HG03469 (cell line): ENCODE results near the gene CCBE1.
"Not testable (repeated sequence)": the region's sequence is repeated elsewhere in the genome, so short reads cannot be mapped to it uniquely, and the experiment has no call there.

Experiments
- ATAC-seq: cut with Tn5 transposase; IDR thresholded peaks from one replicate; pipeline ENCODE4 v1.9.1; 2021; ENCODE audit warnings: mild to moderate bottlenecking, moderate library complexity, moderate number of reproducible peaks; ENCODE audit not compliant: unreplicated experiment

CCBE1 gene

GRCh38 chr18:59550174-59550516 is 147.1 kb downstream of the CCBE1 start:
- no peak for ATAC-seq

GRCh38 chr18:59549503-59550173 is 147.6 kb downstream of the CCBE1 start:
- ATAC-seq: no peak

- ATAC-seq: no peak
These were observed 149.5 kb downstream of the CCBE1 start for GRCh38 chr18:59547581-59548182.

GRCh38 chr18:59546188-59546587 is 151.0 kb downstream of the CCBE1 start:
- ATAC-seq: no peak

GRCh38 chr18:59540780-59541179 is 156.4 kb downstream of the CCBE1 start:
- no peak for ATAC-seq

- no peak for ATAC-seq
These were observed 156.9 kb downstream of the CCBE1 start for GRCh38 chr18:59540346-59540745.

GRCh38 chr18:59539108-59539507 is 158.1 kb downstream of the CCBE1 start:
- ATAC-seq: no peak

GRCh38 chr18:59537579-59537978 is 159.6 kb downstream of the CCBE1 start:
- ATAC-seq: no peak

- no peak for ATAC-seq
These were observed 161.1 kb downstream of the CCBE1 start for GRCh38 chr18:59536166-59536565.

GRCh38 chr18:59535055-59535454 is 162.2 kb downstream of the CCBE1 start:
- no peak for ATAC-seq

GRCh38 chr18:59528866-59529265 is 168.4 kb downstream of the CCBE1 start:
- no peak for ATAC-seq

- ATAC-seq: no peak
These were observed 176.5 kb downstream of the CCBE1 start for GRCh38 chr18:59520562-59521355.

- ATAC-seq: no peak
These were observed 178.5 kb downstream of the CCBE1 start for GRCh38 chr18:59518705-59519104.

GRCh38 chr18:59517446-59518165 is 179.6 kb downstream of the CCBE1 start:
- no peak for ATAC-seq

GRCh38 chr18:59516356-59517155 is 180.7 kb downstream of the CCBE1 start:
- ATAC-seq: no peak

GRCh38 chr18:59515956-59516355 is 181.3 kb downstream of the CCBE1 start:
- ATAC-seq: not testable (repeated sequence)

- no peak for ATAC-seq
These were observed 182.1 kb downstream of the CCBE1 start for GRCh38 chr18:59515147-59515546.

GRCh38 chr18:59514203-59514602 is 183.0 kb downstream of the CCBE1 start:
- ATAC-seq: no peak

- ATAC-seq: no peak
These were observed 185.0 kb downstream of the CCBE1 start for GRCh38 chr18:59512025-59512755.
